Testis (tissue), 2 donors: ENCODE data around the gene FOXK1.

Experiments used
- POLR2A ChIP-seq: fragments of 450-650 bp; IDR thresholded peaks from one replicate; pipeline ENCODE4 v1.6.1; 2017; ENCODE audit warnings: antibody characterized with exemption, mild to moderate bottlenecking, moderate library complexity
- TF ChIP-seq, protein P1 (sequence below), 3 experiments: fragments of 450-650 bp in 2 of 3; fragments of 200-600 bp in 1 of 3; sonication (generic) in 1 of 3; IDR thresholded peaks; one replicate each; pipeline ENCODE4 v1.5.1; 2016 to 2019; ENCODE audit warnings: antibody characterized with exemption in 3 of 3, mild to moderate bottlenecking in 2 of 3, moderate library complexity in 1 of 3

DNA sequence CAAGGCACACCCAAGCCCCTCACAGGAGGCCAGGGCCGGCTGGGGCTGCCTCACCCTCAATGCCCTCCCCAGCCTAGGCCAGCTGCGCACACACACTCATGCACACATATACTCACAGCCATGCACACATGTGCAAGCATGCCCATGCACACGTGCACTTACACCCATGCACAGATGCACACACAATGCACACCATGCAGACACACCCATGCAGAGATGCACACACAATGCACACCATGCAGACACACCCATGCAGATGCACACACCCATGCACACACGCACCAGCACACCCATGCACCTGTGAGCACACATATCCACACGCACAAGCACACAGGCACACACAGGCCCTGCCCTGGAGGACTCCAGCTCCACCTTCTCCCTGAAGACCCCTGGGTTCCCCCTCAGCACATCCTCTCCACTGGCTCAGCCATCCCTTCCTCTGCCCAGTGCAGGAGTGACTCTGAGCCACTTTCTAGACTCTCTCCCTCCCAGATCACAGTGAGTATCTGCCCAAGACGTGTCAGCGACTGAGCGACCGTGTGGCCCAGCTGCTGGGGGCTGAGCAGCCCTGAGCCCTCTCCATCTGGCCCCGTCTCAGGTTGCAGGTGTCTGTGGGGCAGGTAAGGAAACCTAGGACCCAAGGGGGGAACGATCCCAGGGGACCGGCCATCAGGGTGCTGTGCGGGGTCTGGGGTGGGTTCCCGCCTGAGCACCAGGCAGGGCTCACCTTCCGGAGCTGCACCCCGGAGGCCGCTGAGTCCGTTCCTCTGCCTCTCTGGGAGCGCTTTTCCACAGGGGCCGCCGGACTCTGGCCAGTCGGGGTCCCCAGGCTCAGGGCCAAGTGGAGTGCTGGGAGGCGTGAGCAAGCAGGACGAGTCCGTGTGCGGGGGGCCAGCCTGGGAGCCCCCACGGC is 119.1 kb downstream of the FOXK1 start:
- TF ChIP-seq, protein P1, sequence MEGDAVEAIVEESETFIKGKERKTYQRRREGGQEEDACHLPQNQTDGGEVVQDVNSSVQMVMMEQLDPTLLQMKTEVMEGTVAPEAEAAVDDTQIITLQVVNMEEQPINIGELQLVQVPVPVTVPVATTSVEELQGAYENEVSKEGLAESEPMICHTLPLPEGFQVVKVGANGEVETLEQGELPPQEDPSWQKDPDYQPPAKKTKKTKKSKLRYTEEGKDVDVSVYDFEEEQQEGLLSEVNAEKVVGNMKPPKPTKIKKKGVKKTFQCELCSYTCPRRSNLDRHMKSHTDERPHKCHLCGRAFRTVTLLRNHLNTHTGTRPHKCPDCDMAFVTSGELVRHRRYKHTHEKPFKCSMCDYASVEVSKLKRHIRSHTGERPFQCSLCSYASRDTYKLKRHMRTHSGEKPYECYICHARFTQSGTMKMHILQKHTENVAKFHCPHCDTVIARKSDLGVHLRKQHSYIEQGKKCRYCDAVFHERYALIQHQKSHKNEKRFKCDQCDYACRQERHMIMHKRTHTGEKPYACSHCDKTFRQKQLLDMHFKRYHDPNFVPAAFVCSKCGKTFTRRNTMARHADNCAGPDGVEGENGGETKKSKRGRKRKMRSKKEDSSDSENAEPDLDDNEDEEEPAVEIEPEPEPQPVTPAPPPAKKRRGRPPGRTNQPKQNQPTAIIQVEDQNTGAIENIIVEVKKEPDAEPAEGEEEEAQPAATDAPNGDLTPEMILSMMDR (IDR thresholded peaks at IDR 0.05), result no peak
- no peak for TF ChIP-seq POLR2A
